ENCODE measurements around the gene TSG101. TPM values are rescaled to one million over a fixed set of nuclear protein-coding genes. Genes with fewer than 3 reads are reported as not detected.
A peak's percentile ranks its signal among the peaks of the same experiment; 100 is the strongest.

TSG101 gene
- total and polyA plus RNA-seq, 4 donors = 37.8 to 64.4 (median 55.4) TPM

- H3K9ac ChIP-seq (ENCODE audit: insufficient read depth in 1 of 2, low read length in 2 of 2) = no peak overlapping the region
- DNase-seq (peak in 2 of 3 donors; percentile 16 to 20), ATAC-seq (ENCODE audit: insufficient read depth, low FRiP score) (no peak)
- no peaks in the 10 kb centered on the region for H3K9me3 ChIP-seq (ENCODE audit: control insufficient read depth in 4 of 4, insufficient read depth in 3 of 4, low read length in 3 of 4)
- H3K27ac ChIP-seq (ENCODE audit: low read depth in 1 of 2, low read length in 1 of 2) = no peak overlapping the region
- no peak overlapping the region for H3K4me3 ChIP-seq
- no peaks in the 10 kb centered on the region for H3K4me1 ChIP-seq (ENCODE audit: control insufficient read depth in 5 of 5, insufficient read depth in 5 of 5, low read length in 5 of 5)
- TF ChIP-seq CTCF (IDR thresholded peaks at IDR 0.05; ENCODE audit: control extremely low read depth, extremely low read depth) = peak; percentile 9
- H3K27me3 ChIP-seq (ENCODE audit: control insufficient read depth in 3 of 3, insufficient read depth in 3 of 3, low read length in 2 of 3) = no peaks in the 10 kb centered on the region
- peaks cover 0 to 17% (median 7%) of the 10 kb centered on the region in 4 donors for H3K36me3 ChIP-seq (ENCODE audit: control insufficient read depth in 4 of 4, insufficient read depth in 4 of 4, low read length in 4 of 4)
- WGBS, 2 donors = 93 to 96% methylated on average over 1 of the region's 1 CpG
Observed at GRCh38 chr11:18540207-18541009, 13.7 kb upstream of the TSG101 start.

- Histone ChIP-seq H3K27ac (ENCODE audit: low read depth in 1 of 2, low read length in 1 of 2) (no peak overlapping the region), H3K36me3 (ENCODE audit: control insufficient read depth in 4 of 4, insufficient read depth in 4 of 4, low read length in 4 of 4) (peaks cover 0 to 18% (median 5%) of the 10 kb centered on the region in 4 donors), H3K4me1 (ENCODE audit: control insufficient read depth in 5 of 5, insufficient read depth in 5 of 5, low read length in 5 of 5) (no peaks in the 10 kb centered on the region), H3K27me3 (ENCODE audit: control insufficient read depth in 3 of 3, insufficient read depth in 3 of 3, low read length in 2 of 3) (no peaks in the 10 kb centered on the region), H3K9ac (ENCODE audit: insufficient read depth in 1 of 2, low read length in 2 of 2) (no peak overlapping the region), H3K4me3 (no peak overlapping the region), H3K9me3 (ENCODE audit: control insufficient read depth in 4 of 4, insufficient read depth in 3 of 4, low read length in 3 of 4) (no peaks in the 10 kb centered on the region)
- DNase-seq = peak in 2 of 3 donors; percentile 25 to 62
- peak; percentile 59 for ATAC-seq (ENCODE audit: insufficient read depth, low FRiP score)
- 72 to 78% methylated on average over 1 of the region's 1 CpG for WGBS, 2 donors
- TF ChIP-seq CTCF (IDR thresholded peaks at IDR 0.05; ENCODE audit: control extremely low read depth, extremely low read depth) = no peak
Observed at GRCh38 chr11:18536209-18536608, 9.5 kb upstream of the TSG101 start.

GRCh38 chr11:18534245-18534644, 7.5 kb upstream of the TSG101 start:
- Histone ChIP-seq H3K9me3 (ENCODE audit: control insufficient read depth in 4 of 4, insufficient read depth in 3 of 4, low read length in 3 of 4) (no peaks in the 10 kb centered on the region), H3K4me3 (no peak overlapping the region), H3K36me3 (ENCODE audit: control insufficient read depth in 4 of 4, insufficient read depth in 4 of 4, low read length in 4 of 4) (peaks cover 0 to 17% (median 6%) of the 10 kb centered on the region in 4 donors), H3K9ac (ENCODE audit: insufficient read depth in 1 of 2, low read length in 2 of 2) (no peak overlapping the region), H3K27me3 (ENCODE audit: control insufficient read depth in 3 of 3, insufficient read depth in 3 of 3, low read length in 2 of 3) (no peaks in the 10 kb centered on the region), H3K27ac (ENCODE audit: low read depth in 1 of 2, low read length in 1 of 2) (no peak overlapping the region), H3K4me1 (ENCODE audit: control insufficient read depth in 5 of 5, insufficient read depth in 5 of 5, low read length in 5 of 5) (no peaks in the 10 kb centered on the region)
- TF ChIP-seq CTCF (IDR thresholded peaks at IDR 0.05; ENCODE audit: control extremely low read depth, extremely low read depth) = no peak
- DNase-seq (no peak), ATAC-seq (ENCODE audit: insufficient read depth, low FRiP score) (no peak)
- 88 to 90% methylated on average over 1 of the region's 1 CpG for WGBS, 2 donors

Measured in lung (tissue), 12 donors.